HUDEP-2 (cell line): Measurements from ENCODE around the gene NTM.

Source experiments
- DNase-seq, 76 experiments: peaks; one replicate each; lab custom pipeline; 2025; ENCODE audit not compliant: unreplicated experiment in 76 of 76; lab: John Stamatoyannopoulos, UW

Gene NTM

GRCh38 chr11:131694526-131695424 lies 324.4 kb downstream of the NTM start:
- DNase-seq, result peak in 63 of 76 experiments; percentile 2 to 80 (median 41)

GRCh38 chr11:131695889-131696429 lies 325.5 kb downstream of the NTM start:
- no peak for DNase-seq

DNA sequence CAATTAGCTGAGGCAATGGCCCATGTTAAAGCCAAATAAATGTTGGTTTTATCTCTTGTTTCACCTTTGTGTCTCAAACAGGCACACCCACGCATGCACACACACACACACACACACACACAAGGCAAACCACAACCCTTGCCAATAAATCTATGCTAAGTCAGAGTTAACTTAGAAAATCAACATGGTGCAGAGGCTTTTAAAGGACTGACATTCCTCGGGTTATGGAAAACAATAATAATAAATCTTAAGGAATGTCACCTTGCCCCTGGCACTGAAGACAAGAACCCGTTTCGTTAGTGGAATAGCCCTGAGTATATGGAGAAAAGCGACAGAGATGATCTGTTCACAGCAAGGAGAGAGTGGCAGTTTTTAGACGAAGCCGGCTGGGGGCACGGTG lies 326.3 kb downstream of the NTM start:
- no peak for DNase-seq

DNA sequence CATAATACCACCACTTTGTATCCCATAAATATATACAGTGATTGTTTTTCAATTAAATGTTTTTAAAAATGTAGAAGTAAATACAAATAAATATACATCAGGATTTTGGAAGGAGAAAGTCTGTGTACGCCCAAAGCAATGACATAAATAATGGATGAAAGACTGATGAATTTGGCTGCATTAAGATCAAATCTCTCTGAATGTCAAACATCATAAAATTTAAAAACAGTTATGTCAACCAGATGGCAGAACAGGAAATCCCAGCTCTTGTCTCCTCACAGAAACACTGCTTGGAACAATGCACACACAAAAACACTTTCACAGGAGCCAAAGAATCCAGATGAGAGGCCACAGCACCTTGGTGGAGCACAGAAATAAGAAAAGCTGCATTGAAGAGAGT lies 332.9 kb downstream of the NTM start:
- DNase-seq, result no peak

DNA sequence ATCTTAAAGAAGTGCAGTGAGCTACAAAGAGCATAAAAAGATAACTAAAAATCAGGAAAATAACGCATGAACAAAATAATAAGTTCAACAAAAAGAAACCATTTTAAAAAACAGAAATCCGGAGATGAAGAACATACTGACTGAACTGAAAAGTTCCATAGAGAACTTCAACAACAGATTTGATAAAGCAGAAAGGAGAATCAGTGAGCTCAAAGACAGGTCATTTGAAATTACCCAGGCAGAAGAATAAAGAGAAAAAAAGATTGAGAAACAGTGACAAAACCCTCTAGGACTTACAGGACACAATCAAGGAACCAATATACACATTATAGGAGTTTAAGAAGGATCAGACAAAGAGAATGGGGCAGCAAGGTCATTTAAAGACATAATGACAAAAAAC lies 334.3 kb downstream of the NTM start:
- DNase-seq, result no peak

- DNase-seq, result no peak
Measured at GRCh38 chr11:131710511-131710910, 340.1 kb downstream of the NTM start.

- no peak for DNase-seq
Measured at GRCh38 chr11:131712897-131713296, 342.5 kb downstream of the NTM start.

DNA sequence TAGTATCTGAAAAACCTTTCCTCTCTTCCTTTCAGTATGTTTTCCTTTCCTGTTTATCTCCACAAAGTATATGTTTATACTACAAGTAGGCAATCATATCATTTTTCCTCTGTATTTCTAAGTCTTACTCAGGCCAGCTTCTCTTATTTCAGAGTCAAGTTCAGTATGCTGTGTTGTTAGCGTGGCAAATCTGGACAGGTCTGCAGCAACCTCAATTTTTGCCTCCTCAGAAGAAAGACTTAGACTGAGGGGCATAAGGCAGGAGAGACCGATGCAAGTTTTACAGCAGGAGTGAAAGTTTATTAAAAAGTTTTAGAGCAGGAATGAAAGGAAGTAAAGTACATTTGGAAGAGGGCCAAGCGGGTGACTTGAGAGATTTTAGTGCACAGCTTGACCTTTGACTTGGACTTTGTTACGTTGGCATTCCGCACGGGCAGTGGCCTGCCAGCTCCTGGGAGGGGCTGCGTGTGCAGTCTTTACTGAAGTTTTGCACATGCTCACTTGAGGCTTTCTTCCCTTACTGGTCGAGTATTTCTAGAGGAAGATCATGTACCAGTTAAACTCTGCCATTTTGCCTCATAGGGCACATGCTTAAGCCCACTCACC lies 343.2 kb downstream of the NTM start:
- DNase-seq, result no peak

DNA sequence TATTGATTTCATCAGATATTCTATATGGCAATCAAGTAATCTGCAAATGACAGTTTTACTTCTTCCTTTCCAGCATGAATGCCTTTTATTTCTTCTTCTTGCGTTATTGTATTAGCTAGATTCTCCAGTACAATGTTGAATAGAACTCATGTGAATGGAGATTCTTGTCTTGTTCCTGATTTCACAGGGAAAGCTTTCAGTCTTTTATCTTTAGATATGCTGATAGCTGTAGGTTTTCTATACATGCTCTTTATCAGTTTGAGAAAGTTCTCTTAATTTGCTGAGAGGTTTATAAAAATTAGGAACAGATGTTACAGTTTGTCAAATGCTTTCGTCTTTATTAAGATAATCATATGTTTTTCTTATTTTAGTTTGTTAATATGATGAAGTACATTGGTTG lies 347.2 kb downstream of the NTM start:
- DNase-seq, result no peak

GRCh38 chr11:131723088-131723487 lies 352.7 kb downstream of the NTM start:
- DNase-seq, result no peak

DNA sequence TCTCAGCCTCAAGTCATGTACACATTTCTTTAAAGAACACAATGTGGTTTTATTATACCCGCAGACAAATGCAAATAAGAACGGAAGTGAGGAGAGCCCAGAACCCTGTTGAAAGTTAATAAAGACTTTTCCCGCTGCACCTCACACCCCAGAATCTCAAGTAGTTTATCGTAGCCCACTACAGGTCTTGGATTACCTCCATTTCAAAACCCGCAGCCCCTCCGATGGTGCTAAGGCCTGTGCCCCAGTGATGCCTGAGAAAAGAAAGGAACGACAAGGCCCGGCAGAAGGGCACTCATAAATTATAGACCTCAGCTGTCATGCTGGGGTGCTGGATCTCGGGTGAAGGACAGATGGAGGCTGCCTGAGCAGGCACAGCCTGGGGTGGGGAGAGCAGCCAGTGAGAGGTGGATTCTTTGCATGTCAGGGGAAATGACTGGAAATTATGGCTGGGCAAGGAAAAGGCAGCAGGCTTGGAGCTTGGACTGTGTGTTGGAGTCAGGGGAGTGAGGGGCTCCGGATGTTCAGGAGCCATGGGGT lies 354.1 kb downstream of the NTM start:
- DNase-seq, result no peak

DNA sequence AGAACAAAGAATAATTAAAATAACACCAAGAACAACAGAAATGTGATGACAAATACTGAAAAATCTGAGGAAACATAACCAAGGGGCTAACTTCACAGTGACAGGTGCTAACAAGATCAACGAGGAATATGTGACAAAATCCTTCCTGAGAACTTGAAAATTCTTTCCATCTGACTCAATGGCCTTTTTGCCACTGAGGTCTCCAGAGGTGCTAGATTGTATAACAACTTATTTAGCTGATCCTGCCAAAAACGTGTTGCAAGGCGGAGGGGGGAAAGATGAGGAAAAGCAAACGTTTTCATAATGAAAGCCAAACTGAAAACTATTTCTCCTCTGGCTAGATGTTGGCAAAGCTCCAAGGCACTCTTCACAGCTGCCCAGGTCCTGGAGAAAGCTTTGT lies 364.5 kb downstream of the NTM start:
- DNase-seq, result no peak

- DNase-seq, result no peak
Measured at GRCh38 chr11:131737357-131737756, 366.9 kb downstream of the NTM start.

GRCh38 chr11:131739243-131739882 lies 368.9 kb downstream of the NTM start:
- DNase-seq, result no peak

GRCh38 chr11:131744847-131745246 lies 374.4 kb downstream of the NTM start:
- DNase-seq, result no peak

DNA sequence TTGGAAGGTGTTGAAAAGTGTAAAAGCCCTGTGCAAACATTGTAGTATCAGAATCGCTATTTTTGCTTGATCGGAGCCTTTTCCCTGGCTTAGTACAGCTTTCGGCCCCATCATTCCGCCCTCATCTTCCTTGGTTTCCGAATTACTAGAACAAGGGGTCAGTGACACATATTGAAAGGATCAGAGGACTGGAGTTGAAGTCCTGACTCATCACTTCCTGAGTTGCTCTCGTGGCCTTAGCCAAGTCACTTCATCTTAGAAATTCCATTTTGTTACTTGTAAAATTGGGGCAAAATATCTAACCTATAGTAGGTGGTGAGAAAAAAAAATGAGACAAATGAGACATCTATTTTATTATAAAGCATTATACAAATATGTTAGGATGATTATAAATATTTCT lies 375.0 kb downstream of the NTM start:
- no peak for DNase-seq

DNA sequence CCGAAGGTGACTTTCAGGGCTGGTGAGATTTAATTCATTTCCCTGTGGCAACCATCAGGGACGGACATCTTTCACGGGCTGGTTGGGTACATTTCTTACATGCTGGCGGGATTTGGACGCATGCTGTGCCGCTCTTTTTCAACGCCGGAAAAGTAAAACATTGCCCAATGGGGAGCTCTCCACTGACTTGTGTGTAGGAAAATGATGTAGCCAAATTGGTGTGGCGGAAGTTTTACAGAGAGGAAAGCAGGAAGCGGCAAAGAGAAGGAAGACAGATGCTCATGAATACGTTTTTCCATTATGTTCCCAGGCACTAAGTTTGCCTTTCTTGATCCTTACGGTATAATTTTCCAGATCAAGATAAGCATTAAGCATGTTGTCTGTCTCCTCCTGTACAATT lies 375.8 kb downstream of the NTM start:
- no peak for DNase-seq

DNA sequence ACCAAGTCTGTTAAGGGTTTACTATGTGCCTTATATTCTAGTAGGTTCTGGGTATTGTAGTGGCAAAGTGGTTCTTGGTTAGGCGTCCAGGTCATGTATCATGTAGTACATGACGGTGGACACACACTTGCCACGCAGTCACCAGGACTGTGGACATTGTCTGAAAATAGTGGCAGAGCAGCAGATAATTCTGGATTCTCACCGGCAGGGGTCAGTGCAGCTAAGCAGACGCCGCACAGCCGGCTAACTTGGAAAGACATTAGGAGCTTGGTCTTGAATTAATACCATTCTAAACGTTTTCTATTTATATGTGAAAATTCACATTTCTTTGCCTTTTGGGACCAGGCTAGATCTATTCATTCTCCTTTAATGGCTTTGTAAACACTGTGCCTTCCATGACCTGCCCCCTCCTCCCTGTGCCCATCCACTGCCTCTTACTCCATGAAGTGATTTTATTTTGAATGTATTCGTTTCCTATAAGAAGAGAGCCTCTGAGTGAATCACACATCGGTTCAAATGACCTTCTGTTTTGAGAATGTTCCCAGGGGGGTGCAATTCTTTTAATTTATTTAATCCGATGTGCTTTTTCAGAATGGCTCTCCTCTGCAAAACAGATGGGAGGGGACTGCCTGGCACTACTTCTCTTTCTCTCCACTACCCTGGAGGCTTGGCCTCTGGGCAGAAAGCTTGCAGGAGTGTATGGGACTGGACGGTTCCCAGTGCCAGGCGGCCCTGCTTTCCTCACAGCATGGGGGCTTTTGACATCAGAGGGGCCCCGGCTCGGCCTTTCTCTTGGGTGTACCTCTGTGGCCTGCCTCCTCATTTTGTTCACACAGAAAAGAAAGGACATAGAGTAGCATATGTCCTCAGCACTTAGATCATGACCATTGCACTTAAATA lies 378.0 kb downstream of the NTM start:
- DNase-seq, result peak in 39 of 76 experiments; percentile 1 to 47 (median 11)

DNA sequence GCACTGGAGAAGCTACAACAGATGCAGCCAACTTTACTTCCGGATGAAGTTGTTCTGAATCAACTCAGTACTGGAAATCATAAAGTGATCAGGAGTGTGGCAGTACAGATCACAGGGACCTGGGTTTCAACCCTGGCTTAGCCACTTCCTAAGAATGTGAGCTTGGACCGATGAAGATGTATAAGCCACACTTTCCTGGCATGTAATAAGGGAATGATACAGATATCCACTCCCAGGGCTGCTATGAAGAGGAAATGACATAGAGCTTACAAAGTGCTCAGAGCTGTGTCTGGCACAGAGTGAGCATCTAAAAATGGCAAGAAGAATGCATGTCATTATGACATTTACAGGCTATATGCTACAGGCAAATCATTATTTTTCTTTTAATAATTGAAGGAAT lies 378.7 kb downstream of the NTM start:
- DNase-seq, result no peak

DNA sequence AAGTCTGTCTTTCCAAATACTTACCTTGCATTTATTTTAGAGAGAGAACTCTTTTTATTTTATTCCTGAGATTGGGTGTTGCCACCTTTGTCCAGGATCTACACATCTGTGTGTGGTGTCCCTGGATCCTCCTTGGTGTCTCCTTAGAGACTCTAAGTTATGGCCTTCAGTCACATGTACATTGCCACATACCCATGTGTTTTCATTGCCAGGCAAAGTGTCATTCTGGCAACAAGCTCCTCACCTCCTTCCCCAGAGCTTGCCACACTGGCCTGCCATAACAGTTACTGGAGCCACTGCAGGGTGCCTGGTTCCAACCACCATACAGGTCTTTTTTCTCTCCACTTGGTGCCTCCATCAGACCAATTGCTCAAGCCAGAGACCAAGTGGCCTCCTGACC lies 379.7 kb downstream of the NTM start:
- DNase-seq, result no peak
